GM12872 (cell line): Measurements from ENCODE around the gene SHC2.

Source experiments
- TF ChIP-seq, protein P1 (sequence below): IDR thresholded peaks from 3 replicates; pipeline ENCODE4 v1.5.1; 2011; ENCODE audit warnings: low read depth, mild to moderate bottlenecking, low read length, moderate library complexity; ENCODE audit not compliant: insufficient read depth

SHC2 gene

DNA sequence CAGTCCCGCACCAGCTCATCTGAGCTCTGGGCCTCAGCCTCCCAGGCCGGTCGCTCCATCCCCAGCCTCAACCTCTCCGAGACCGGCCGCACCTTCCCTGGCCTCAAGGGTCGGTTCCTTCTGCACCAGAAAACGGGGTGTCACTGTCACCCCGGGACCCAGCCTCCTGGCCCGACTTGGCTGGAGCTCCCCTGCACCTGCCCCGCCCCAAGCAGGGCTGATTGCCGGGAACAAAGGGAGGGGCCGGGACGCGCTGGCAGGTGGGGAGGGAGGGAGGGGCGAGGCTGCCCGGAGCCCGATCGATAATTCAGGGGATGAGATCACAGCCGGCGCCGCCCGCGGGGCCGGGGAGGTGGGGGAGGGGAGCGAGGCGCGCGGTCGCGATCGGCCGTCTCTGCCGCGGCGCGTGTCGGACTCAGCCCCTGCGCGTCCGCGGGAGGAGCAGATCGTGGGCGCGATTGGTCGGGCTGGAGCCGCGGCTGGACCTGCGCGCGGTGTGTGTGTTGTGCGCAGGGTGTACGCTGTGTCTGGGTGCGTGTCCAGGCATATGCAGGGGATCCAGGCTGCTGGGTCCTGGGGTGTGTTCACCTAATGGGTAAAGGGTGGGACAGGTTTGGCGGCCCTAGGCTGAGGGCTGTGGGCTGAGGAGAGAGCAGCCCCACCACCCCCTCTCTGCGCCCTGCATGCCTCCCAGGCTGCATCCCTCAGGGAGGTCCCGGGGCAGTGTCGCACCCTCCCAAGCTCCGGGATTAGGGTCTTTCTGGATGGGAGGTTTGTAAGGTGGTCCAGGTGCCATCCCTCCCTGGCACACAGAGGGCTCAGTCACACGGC lies 1.1 kb upstream of the SHC2 start:
- TF ChIP-seq, protein P1, sequence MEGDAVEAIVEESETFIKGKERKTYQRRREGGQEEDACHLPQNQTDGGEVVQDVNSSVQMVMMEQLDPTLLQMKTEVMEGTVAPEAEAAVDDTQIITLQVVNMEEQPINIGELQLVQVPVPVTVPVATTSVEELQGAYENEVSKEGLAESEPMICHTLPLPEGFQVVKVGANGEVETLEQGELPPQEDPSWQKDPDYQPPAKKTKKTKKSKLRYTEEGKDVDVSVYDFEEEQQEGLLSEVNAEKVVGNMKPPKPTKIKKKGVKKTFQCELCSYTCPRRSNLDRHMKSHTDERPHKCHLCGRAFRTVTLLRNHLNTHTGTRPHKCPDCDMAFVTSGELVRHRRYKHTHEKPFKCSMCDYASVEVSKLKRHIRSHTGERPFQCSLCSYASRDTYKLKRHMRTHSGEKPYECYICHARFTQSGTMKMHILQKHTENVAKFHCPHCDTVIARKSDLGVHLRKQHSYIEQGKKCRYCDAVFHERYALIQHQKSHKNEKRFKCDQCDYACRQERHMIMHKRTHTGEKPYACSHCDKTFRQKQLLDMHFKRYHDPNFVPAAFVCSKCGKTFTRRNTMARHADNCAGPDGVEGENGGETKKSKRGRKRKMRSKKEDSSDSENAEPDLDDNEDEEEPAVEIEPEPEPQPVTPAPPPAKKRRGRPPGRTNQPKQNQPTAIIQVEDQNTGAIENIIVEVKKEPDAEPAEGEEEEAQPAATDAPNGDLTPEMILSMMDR = no peak

GRCh38 chr19:459724-460511 lies 915 bp downstream of the SHC2 start:
- TF ChIP-seq, protein P1 = no peak

DNA sequence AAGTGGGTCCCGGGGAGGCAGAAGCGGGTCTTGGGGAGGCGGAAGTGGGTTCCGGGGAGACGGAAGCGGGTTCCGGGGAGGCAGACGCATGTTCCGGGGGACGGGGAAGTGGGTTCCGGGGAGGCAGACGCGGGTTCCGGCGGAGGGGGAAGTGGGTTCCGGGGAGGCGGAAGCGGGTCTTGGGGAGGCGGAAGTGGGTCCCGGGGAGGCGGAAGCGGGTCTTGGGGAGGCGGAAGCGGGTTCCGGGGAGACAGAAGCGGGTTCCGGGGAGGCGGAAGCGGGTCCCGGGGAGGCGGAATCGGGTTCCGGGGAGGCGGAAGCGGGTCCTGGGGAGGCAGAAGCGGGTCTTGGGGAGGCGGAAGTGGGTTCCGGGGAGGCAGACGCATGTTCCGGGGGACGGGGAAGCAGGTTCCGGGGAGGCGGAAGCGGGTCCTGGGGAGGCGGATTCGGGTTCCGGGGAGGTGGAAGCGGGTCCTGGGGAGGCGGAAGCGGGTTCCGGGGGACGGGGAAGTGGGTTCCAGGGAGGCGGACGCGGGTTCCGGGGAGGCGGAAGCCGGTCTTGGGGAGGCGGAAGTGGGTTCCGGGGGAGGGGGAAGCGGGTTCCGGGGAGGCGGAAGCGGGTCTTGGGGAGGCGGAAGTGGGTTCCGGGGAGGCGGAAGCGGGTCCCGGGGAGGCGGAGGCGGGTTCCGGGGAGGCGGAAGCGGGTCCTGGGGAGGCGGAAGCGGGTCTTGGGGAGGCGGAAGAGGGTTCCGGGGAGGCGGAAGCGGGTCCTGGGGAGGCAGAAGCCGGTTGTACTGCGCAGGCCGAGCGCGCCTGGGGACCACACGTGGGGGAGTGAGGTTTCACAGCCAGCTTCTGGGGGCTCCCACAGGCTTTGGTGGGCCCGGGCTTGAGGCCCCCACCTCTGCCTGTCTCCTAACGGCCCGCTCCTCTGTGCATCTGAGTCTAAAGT lies 2.5 kb downstream of the SHC2 start:
- TF ChIP-seq, protein P1 = no peak

- TF ChIP-seq, protein P1 = no peak
These were observed 3.2 kb downstream of the SHC2 start for GRCh38 chr19:457636-458035.

DNA sequence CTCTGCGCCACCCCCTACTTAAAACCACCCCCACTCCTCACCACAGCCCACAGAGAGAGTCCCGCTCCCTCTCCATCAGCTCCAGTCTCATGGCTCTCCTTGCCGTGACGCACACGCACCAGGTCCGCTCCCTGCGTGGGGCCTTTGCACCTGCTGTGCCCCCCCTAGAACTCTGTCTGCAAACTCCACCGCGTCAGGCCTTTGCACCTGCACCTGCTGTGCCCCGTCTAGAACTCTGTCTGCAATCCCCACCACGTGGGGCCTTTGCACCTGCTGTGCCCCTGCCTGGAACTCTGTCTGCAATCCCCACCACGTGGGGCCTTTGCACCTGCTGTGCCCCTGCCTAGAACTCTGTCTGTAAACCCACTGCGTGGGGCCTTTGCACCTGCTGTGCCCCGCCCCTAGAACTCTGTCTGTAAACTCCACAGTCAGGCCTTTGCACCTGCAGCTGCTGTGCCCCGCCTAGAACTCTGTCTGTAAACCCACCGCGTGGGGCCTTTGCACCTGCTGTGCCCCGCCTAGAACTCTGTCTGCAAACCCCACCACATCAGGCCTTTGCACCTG lies 4.2 kb downstream of the SHC2 start:
- TF ChIP-seq, protein P1 = no peak

GRCh38 chr19:455851-456546 lies 4.8 kb downstream of the SHC2 start:
- TF ChIP-seq, protein P1 = no peak
